Stimulated activated memory B cell treated with anti-CD40 and anti-IgM and Interleukin-4, amounts not matched to agents 10 μg/mL and 1 μg/mL and 100 μg/mL, for 72 hours (primary cell): ENCODE measurements around the gene PTPRN2.

Source experiments
- ATAC-seq: fragments of 150-1000 bp; cut with Tn5 transposase; 2 replicates; pipeline ENCODE4 v1.10.0; 2021
- H3K27ac Mint-ChIP-seq: one replicate; pipeline ENCODE4 v1.8.0; 2022; ENCODE audit warnings: mild to moderate bottlenecking, mixed read lengths
- H3K27me3 Mint-ChIP-seq: one replicate; pipeline ENCODE4 v1.8.0; 2022; ENCODE audit warnings: mixed read lengths
- H3K36me3 Mint-ChIP-seq: one replicate; pipeline ENCODE4 v1.8.0; 2022; ENCODE audit warnings: mixed read lengths
- H3K4me1 Mint-ChIP-seq: one replicate; pipeline ENCODE4 v1.8.0; 2022; ENCODE audit warnings: mixed read lengths
- H3K4me3 Mint-ChIP-seq: one replicate; pipeline ENCODE4 v1.8.0; 2022; ENCODE audit warnings: mild to moderate bottlenecking, moderate library complexity, mixed read lengths
- H3K9me3 Mint-ChIP-seq: one replicate; pipeline ENCODE4 v1.8.0; 2022; ENCODE audit warnings: mixed read lengths

Gene PTPRN2

GRCh38 chr7:158018098-158018762 lies 569.4 kb downstream of the PTPRN2 start:
- H3K36me3 Mint-ChIP-seq = no peaks in the 10 kb centered on the region
- H3K27me3 Mint-ChIP-seq = no peaks in the 10 kb centered on the region
- H3K4me3 Mint-ChIP-seq = no peak overlapping the region
- no peak for ATAC-seq
- H3K27ac Mint-ChIP-seq = no peak overlapping the region
- no peaks in the 10 kb centered on the region for H3K4me1 Mint-ChIP-seq
- no peaks in the 10 kb centered on the region for H3K9me3 Mint-ChIP-seq

GRCh38 chr7:158017111-158018097 lies 570.2 kb downstream of the PTPRN2 start:
- Mint-ChIP-seq H3K36me3 (no peaks in the 10 kb centered on the region), H3K4me3 (no peak overlapping the region), H3K27me3 (no peaks in the 10 kb centered on the region), H3K9me3 (no peaks in the 10 kb centered on the region), H3K27ac (no peak overlapping the region), H3K4me1 (no peaks in the 10 kb centered on the region)
- no peak for ATAC-seq

GRCh38 chr7:158016180-158017097 lies 571.2 kb downstream of the PTPRN2 start:
- H3K9me3 Mint-ChIP-seq = no peaks in the 10 kb centered on the region
- H3K36me3 Mint-ChIP-seq = no peaks in the 10 kb centered on the region
- H3K4me1 Mint-ChIP-seq = no peaks in the 10 kb centered on the region
- no peak overlapping the region for H3K4me3 Mint-ChIP-seq
- no peak for ATAC-seq
- no peak overlapping the region for H3K27ac Mint-ChIP-seq
- no peaks in the 10 kb centered on the region for H3K27me3 Mint-ChIP-seq

- Mint-ChIP-seq H3K4me3 (no peak overlapping the region), H3K27ac (no peak overlapping the region), H3K9me3 (no peaks in the 10 kb centered on the region), H3K27me3 (no peaks in the 10 kb centered on the region), H3K36me3 (no peaks in the 10 kb centered on the region), H3K4me1 (no peaks in the 10 kb centered on the region)
- no peak for ATAC-seq
These were observed 572.0 kb downstream of the PTPRN2 start for GRCh38 chr7:158015403-158016179.

- Mint-ChIP-seq H3K27ac (no peak overlapping the region), H3K9me3 (no peaks in the 10 kb centered on the region), H3K36me3 (no peaks in the 10 kb centered on the region), H3K4me1 (no peaks in the 10 kb centered on the region), H3K4me3 (no peak overlapping the region), H3K27me3 (no peaks in the 10 kb centered on the region)
- ATAC-seq = no peak
These were observed 572.6 kb downstream of the PTPRN2 start for GRCh38 chr7:158014976-158015375.

- Mint-ChIP-seq H3K9me3 (no peaks in the 10 kb centered on the region), H3K27me3 (no peaks in the 10 kb centered on the region), H3K36me3 (no peaks in the 10 kb centered on the region), H3K4me3 (no peak overlapping the region), H3K27ac (no peak overlapping the region), H3K4me1 (no peaks in the 10 kb centered on the region)
- no peak for ATAC-seq
These were observed 574.4 kb downstream of the PTPRN2 start for GRCh38 chr7:158013085-158013668.

GRCh38 chr7:158011941-158012340 lies 575.7 kb downstream of the PTPRN2 start:
- Mint-ChIP-seq H3K9me3 (no peaks in the 10 kb centered on the region), H3K27ac (no peak overlapping the region), H3K36me3 (no peaks in the 10 kb centered on the region), H3K4me1 (no peaks in the 10 kb centered on the region), H3K4me3 (no peak overlapping the region), H3K27me3 (no peaks in the 10 kb centered on the region)
- no peak for ATAC-seq

- ATAC-seq = no peak
- Mint-ChIP-seq H3K4me1 (no peaks in the 10 kb centered on the region), H3K9me3 (no peaks in the 10 kb centered on the region), H3K4me3 (no peak overlapping the region), H3K27me3 (no peaks in the 10 kb centered on the region), H3K27ac (no peak overlapping the region), H3K36me3 (no peaks in the 10 kb centered on the region)
These were observed 576.5 kb downstream of the PTPRN2 start for GRCh38 chr7:158010961-158011693.

GRCh38 chr7:158009886-158010285 lies 577.7 kb downstream of the PTPRN2 start:
- Mint-ChIP-seq H3K4me3 (no peak overlapping the region), H3K9me3 (no peaks in the 10 kb centered on the region), H3K4me1 (no peaks in the 10 kb centered on the region), H3K36me3 (no peaks in the 10 kb centered on the region), H3K27me3 (no peaks in the 10 kb centered on the region), H3K27ac (no peak overlapping the region)
- peak; percentile 42 for ATAC-seq

- no peak for ATAC-seq
- Mint-ChIP-seq H3K9me3 (no peaks in the 10 kb centered on the region), H3K36me3 (no peaks in the 10 kb centered on the region), H3K27ac (no peak overlapping the region), H3K4me1 (no peaks in the 10 kb centered on the region), H3K27me3 (no peaks in the 10 kb centered on the region), H3K4me3 (no peak overlapping the region)
These were observed 579.4 kb downstream of the PTPRN2 start for GRCh38 chr7:158008267-158008666.

GRCh38 chr7:158007697-158008257 lies 579.8 kb downstream of the PTPRN2 start:
- H3K27me3 Mint-ChIP-seq = no peaks in the 10 kb centered on the region
- H3K4me1 Mint-ChIP-seq = no peaks in the 10 kb centered on the region
- no peaks in the 10 kb centered on the region for H3K9me3 Mint-ChIP-seq
- no peak overlapping the region for H3K27ac Mint-ChIP-seq
- no peaks in the 10 kb centered on the region for H3K36me3 Mint-ChIP-seq
- peak; percentile 21 for ATAC-seq
- H3K4me3 Mint-ChIP-seq = no peak overlapping the region

GRCh38 chr7:158006841-158007696 lies 580.6 kb downstream of the PTPRN2 start:
- H3K27me3 Mint-ChIP-seq = no peaks in the 10 kb centered on the region
- no peak overlapping the region for H3K4me3 Mint-ChIP-seq
- H3K27ac Mint-ChIP-seq = no peak overlapping the region
- no peaks in the 10 kb centered on the region for H3K36me3 Mint-ChIP-seq
- no peaks in the 10 kb centered on the region for H3K4me1 Mint-ChIP-seq
- ATAC-seq = no peak
- no peaks in the 10 kb centered on the region for H3K9me3 Mint-ChIP-seq

- Mint-ChIP-seq H3K4me3 (no peak overlapping the region), H3K4me1 (no peaks in the 10 kb centered on the region), H3K9me3 (no peaks in the 10 kb centered on the region), H3K27ac (no peak overlapping the region), H3K27me3 (no peaks in the 10 kb centered on the region), H3K36me3 (no peaks in the 10 kb centered on the region)
- ATAC-seq = no peak
These were observed 582.1 kb downstream of the PTPRN2 start for GRCh38 chr7:158005531-158005930.
